HG03159 (cell line): ENCODE results near the gene RALGDS.
"Not testable (repeated sequence)": the region's sequence is repeated elsewhere in the genome, so short reads cannot be mapped to it uniquely, and the experiment has no call there.

Experiments used
- ATAC-seq: cut with Tn5 transposase; IDR thresholded peaks from one replicate; pipeline ENCODE4 v1.9.1; 2021; ENCODE audit warnings: mild to moderate bottlenecking, moderate library complexity; ENCODE audit not compliant: unreplicated experiment

Gene RALGDS

DNA sequence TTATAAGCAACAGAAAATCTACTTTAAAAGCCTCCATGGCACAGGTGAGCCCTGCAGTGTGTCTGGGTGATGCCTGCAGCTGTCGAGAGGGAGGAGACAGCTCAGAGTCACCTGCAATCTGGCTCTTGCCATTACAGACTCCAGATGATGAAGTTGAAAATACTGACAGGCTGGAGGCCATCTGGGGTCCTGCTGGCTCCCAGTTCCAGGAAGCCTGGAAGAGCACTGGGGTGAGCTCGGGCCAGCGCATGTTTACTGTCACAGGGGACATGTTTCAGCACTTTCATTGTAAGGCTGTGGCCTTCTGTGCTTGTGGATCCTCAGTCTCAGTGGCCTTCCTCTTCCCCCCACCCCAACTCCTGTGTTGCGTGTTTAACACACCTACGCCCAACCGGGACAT, 30.9 kb downstream of the RALGDS start:
- no peak for ATAC-seq

DNA sequence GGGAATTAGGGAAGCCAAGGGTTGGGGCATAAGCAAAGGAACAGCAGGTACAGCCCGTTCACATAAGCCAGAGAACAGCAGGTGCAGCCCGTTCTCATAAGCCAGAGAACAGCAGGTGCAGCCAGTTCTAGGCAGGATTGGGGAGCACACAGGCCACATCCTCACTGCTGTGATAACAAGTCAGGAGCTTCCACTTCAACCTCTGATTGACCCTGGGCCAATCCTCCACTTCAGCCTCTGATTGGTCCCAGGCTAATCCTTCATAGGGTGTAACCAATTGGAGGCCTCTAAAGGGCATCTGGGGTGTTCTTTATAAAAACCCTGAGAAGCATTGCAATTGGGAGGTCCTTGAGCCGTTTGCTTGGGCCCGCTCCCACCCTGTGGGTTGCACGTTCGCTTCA, 31.8 kb downstream of the RALGDS start:
- ATAC-seq: no peak

DNA sequence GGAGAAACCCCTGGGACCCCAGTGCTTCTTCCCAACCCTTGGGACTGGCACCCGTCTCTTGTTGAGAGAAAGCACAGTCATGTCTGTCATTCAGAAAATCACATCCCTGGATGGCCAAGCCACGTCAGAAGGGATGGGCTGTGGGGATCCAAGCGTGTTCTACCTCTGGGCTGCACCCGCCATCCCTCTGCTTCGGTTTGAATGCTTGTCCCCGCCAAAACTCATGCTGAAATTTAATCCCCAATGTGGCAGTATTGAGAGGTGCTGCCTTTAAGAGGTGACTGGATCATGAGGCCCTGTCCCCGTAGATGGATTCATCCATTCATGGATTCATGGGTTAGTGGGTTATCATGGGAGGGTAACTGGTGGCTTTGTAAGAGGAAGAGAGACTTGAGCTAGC, 32.3 kb downstream of the RALGDS start:
- no peak for ATAC-seq

DNA sequence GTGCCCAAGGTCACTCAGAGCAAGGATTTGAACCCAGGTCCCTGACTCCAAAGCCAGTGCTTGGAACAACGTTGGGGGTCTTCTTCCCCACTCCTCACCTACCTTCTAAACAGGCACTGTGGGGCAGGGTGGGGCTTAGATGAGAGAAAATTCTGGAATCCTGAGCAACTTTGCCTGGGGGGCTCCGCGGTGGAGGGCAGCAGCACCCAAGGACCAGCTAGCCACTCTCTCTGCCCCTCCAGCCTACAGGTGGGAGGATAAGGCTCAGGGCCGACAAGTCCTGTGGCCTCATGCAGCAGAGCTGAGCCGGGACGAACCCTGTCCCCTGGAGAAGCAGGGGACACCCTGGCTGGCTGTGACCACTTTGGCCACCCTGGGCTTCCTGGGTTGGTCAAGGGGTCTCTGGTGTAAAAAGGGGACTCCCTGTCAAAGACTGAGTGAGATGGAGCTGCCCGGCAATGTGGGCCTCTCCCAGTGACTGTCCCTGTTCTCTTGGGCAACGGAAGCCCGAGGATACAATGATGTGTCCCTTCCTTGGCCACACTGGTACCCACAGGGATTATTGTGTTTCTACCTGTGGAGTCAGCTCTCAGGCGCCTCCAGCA, 32.8 kb downstream of the RALGDS start:
- no peak for ATAC-seq

DNA sequence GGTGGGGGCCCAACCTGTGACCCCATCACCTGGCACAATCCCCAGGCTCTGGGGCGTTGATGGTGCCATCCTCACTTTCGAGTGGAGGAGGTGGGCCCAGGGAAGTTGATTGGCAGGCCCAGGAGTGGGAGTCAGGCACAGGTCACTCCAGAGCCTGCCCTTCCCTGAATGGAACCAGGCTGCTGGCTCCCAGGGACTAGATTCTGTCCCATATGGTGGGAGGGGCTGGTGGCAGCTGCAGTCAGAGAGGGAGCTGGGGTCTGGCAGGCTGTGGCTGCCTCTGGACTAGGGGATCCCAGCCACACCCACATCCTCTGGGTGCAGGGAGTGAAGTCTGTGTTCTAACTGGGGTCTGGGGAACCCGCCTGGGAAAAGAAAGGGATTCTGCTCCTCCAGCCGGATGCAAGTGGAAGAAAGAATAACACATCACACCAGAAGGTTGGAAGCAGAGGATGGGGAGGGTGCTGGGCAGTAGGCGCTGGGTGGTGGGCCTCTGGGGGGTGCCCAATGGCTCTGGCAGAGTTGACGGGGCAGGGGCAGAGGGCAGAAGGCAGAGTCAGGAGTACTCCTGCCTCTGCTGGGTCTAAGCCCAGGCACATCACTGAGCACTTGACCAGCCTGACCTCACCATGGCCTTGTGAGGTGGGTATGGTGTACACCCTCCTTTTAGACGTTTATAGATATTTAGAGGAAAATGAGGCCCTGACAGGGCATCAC, 33.5 kb downstream of the RALGDS start:
- ATAC-seq: no peak

DNA sequence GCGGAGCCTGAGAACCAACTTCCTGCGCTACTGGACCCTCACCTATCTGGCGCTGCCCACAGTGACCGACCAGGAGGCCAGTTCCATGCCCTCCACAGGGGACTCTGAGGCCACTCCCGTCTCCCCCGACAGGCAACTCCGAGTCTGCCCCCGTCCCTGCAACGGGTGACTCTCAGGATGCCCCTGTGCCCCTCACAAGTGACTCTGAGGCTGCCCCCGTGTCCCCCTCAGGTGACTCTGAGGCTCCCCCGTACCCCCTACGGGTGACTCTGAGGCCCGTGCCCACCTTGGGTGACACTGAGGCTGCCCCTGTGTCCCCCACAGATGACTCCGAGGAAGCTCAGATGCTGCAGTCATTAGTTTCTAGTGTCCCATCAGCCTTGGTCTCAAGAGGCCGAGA, 34.1 kb downstream of the RALGDS start:
- ATAC-seq: no peak

DNA sequence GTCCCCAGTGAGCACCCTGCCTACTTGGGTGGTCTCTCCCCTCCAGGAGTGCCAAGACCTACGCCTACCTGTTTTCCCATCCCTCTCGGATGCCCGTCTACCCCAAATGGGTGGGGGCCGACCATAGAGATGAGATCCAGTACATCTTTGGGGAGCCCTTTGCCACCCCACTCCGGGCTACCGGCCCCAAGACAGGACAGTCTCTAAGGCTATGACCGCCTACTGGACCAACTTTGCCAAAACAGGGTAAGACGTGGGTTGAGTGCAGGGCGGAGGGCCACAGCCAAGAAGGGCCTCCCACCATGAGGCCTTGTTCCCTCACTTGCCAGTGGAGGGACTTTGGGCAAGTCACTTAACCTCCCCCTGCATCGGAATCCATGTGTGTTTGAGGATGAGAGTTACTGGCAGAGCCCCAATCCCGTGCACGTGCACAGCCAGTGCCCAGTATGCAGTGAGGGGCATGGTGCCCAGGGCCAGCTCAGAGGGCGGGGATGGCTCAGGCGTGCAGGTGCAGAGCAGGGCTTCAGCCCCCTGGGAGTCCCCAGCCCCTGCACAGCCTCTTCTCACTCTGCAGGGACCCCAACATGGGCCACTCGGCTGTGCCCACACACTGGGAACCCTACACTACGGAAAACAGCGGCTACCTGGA, 34.7 kb downstream of the RALGDS start:
- ATAC-seq: not testable (repeated sequence)

DNA sequence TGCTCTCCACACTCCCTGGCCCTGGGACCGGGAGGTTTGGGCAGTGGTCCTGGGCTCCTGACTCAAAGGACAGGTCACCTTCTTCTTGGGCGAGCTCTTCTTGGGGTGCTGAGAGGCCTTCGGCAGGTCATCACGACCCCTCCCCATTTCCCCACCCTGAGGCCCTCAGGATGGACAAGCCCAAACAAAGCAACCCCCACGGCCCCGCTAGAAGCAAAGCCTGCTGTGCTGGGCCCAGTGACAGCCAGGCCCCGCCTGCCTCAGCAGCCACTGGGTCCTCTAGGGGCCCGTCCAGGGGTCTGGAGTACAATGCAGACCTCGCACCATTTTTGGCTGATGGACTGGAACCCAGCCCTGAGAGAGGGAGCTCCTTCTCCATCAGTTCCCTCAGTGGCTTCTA, 37.4 kb downstream of the RALGDS start:
- ATAC-seq: not testable (repeated sequence)

DNA sequence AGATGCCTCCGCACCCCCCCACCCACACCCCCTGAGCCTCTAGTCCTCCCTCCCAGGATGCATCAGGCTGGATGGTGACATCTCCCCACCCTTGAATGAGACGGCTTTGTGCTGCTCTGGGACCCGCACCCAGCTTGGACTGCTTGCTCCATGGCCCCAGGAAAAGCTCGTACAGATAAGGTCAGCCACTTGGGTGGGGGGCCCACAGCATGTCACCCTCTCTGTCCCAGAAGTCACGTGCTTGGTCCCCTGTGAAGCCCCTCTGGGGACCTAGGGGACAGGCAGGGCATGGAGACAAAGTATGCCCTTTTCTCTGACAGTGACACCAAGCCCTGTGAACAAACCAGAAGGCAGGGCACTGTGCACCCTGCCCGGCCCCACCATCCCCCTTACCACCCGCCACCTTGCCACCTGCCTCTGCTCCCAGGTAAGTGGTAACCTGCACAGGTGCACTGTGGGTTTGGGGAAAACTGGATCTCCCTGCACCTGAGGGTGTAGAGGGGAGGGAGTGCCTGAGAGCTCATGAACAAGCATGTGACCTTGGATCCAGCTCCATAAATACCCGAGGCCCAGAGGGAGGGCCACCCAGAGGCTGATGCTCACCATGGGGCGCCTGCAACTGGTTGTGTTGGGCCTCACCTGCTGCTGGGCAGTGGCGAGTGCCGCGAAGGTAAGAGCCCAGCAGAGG, 38.9 kb downstream of the RALGDS start:
- ATAC-seq: not testable (repeated sequence)

DNA sequence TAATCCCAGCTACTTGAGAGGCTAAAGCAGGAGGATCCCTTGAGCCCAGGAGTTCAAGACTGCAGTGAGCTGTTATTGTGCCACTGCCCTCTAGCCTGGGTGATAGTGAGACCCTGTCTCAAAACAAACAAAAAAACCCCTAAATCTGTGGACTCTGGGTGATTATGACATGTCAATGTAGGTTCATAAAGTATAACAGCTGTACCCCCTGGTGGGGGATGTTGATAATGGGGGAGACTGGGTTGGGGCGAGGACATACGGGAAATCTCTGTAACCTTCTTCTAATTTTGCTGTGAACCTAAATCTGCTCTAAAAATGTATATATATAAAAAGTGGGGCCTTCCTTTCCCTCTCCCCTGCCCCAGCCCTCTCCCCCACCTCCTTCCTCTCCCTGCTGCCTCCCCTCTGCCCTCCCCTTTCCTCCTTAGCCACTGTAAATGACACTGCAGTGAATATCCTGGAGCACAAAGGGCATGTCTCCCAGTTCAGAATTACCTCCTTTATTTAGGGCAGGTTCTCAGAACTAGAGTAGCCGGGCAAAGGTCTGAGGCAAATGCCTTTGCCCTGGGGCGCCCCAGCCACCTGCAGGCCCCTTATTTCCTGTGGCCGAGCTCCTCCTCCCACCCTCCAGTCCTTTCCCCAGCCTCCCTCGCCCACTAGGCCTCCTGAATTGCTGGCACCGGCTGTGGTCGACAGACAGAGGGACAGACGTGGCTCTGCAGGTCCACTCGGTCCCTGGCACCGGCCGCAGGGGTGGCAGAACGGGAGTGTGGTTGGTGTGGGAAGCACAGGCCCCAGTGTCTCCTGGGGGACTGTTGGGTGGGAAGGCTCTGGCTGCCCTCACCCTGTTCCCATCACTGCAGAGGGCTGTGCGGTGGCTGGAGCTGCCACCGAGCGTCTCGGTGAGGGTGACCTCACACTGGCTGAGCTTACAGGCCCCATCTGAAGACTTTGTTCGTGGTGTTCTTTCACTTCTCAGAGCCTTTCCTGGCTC, 40.0 kb downstream of the RALGDS start:
- ATAC-seq: not testable (repeated sequence)

DNA sequence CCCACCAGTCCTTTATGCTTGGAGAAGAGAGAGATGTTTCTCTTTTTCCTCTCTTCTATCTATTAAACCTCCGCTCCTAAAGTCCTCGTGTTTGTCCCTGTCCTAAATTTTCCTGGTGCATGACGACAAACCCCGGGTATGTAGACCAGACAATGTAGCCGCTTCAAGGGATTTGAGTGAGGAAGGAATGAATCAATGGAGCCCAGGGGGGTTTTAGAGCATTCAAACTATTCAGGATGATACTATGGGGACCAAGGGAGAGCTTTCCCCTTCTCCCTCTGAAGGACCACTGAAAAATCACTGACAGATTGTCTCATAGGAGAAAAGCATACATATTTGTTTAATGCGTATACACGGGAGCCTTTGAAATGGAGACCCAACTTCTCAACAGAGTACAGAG, 40.9 kb downstream of the RALGDS start:
- ATAC-seq: no peak

DNA sequence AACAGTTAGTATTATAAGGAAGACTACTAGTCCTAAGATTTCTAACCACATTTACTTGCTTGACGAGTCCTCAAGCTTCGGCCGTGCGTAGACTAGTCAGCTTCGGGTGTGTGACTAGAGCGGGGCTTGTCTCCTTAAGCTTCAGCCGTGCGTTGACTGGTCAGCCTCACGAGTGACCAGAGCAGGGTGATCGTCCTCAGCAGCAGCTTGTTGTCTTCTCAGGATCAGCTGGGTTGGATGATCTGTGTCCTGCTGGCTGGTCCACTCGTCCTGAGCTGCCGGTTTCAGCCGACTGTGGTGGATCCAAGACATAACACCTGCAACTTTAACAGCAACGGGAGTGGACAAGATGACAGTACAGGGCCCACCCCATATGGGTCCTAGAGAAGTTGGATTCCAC, 42.6 kb downstream of the RALGDS start:
- no peak for ATAC-seq

DNA sequence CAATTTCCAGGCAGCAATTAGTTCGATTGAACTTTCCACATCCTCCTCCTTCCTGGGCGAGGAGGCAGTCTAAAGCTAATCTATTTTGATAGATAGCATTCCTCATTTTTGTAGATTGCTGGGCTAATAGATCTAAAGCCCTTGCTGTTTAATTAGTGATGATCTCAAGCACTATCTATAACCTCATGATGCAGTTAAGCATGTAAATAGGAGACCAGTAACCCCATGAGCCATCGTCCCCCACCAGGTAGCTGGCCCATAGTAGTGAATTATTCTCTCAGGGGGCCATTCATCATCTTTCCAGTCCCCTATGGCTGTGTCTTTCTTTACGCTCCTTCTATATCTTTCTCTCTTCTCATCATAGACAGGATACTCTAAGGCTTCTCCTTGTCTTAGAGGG, 44.3 kb downstream of the RALGDS start:
- no peak for ATAC-seq

DNA sequence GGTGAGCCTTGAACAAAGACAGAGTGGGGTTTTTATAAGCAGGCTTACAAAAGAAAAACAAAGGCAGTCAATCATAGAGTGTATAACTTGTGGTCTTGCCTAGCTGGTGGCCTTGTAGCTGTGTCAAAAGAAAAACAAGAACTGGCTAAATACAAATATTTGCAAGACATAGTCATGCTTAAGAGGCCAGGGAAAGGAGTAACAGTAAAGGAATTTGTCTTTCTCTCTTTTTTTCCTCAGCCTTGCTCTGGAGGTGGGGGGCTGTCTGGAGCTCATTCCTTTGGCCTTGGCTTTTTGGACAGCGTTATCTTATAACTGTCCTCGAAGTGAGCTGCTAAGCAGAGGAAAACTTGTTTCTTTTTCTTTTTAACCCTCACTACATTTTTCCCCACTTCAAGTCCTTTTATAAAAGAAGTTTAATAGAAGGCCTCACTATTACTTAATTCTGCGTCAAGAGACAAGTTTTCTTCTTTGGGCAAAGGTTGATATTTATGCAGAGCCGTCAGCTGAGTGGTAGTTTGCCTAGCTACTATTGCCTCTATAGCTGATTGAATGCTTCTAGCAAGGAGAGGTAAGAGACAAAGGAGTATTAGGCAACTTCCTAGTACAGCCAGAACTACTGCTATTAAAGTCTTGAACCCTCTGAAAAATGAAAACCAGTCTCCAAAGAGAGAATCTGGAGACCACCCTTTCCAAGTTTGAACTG, 45.0 kb downstream of the RALGDS start:
- ATAC-seq: no peak

DNA sequence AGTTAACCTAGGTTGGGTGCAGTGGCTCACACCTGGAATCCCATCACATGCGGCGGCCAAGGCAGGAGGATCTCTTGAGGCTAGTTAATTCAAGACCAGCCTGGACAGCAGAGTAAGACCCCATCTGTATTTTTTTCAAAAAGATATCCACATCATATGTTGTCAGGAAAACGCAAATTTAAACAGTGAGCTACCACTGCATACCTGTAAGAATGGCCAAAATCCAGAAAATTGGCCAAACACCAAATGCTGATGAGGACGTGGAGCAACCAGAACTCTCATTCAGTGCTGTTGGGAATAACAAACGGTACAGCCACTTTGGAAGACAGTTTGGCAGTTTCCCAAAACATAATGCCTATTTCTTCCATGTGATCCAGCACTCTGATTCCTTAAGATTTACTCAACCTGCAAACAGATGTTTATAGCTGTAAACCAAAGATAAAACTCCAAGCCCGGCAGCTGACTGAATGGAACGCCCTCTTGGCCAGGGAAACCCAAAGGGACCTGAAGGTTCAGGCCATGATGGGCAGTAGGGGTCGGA, 46.9 kb downstream of the RALGDS start:
- ATAC-seq: no peak

DNA sequence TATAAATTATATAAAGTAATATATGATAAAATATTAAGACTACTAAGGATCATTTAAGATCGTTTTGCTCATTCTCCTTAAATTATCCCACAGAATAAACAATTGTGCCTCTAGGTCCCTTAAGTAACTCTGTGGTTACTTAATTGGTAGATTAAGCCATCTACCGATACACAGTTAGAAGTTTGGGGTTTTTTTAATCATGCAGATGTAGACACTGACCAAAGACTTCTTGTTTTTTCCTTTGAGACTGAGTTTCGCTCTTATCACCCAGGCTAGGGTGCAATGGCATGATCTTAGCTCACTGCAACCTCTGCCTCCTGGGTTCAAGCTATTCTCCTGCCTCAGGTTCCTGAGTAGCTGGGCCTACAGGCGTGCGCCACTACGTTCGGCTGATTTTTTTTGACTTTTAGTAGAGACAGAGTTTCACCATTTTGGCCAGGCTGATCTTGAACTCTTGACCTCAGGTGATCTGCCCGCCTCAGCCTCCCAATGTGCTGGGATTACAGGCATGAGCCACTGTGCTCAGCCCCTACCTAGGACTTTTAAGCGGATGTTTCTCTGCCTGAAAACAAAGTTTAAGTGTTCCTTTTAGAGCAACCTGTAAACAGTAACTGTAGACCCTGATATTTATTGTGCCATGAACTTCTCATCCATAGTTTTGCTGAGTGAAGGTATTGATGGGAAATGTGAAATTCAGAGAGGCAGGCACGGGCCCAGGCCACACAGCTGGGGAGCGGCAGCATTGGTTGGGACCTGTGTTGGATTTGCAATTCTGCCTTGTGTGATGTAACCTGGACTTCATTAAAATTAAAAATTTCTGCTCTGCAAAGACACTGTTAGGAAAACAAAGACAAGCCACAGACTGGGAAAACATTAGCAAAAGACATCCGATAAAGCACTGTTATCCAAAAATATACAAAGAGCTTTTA, 47.7 kb downstream of the RALGDS start:
- no peak for ATAC-seq

DNA sequence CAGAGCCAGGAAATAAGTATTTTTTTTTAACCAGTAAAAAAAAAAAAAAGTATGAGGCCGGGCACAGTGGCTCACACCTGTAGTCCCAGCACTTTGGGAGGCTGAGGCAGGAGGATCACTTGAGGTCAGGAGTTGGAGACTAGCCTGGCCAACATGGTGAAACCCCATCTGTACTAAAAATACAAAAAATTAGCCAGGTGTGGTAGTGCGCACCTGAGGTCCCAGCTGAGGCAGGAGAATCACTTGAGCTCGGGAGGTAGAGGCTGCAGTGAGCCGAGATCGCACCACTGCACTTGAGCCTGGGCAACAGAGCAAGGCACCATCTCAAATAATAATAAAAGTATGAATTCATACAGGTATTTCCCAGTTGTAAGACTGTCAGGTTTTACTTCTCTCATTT, 48.8 kb downstream of the RALGDS start:
- not testable (repeated sequence) for ATAC-seq

DNA sequence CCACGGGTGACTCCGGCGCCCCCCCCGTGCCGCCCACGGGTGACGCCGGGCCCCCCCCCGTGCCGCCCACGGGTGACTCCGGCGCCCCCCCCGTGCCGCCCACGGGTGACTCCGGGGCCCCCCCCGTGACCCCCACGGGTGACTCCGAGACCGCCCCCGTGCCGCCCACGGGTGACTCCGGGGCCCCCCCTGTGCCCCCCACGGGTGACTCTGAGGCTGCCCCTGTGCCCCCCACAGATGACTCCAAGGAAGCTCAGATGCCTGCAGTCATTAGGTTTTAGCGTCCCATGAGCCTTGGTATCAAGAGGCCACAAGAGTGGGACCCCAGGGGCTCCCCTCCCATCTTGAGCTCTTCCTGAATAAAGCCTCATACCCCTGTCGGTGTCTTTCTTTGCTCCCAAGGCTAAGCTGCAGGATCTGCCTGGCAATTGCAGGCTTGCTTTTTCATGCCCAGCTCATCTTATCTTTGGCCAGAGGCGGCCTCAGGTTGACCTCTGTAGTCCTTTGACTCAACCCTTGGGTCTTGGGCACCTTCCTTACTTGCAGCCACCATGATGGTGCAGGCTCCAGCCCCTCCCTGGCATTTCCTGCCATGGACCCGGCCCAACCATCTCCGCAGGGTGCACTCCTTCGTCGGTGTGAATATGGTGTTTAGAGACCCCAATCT, 49.4 kb downstream of the RALGDS start:
- ATAC-seq: no peak
